ENCODE results near the gene IGFL4. TPM values are rescaled to one million over a fixed set of nuclear protein-coding genes. Genes with fewer than 3 reads are reported as not detected.
A peak's percentile ranks its signal among the peaks of the same experiment; 100 is the strongest.

The IGFL4 gene
- total RNA-seq, 1 experiment from 2014 or later = not detected

GRCh38 chr19:46065486-46066071 lies 24.8 kb upstream of the IGFL4 start:
- DNase-seq (ENCODE audit: low read depth) = peak; percentile 30

- DNase-seq (ENCODE audit: low read depth) = no peak
Measured at GRCh38 chr19:46063201-46063600, 22.4 kb upstream of the IGFL4 start.

- no peak for DNase-seq (ENCODE audit: low read depth)
Measured at GRCh38 chr19:46060012-46060411, 19.2 kb upstream of the IGFL4 start.

- no peak for DNase-seq (ENCODE audit: low read depth)
Measured at GRCh38 chr19:46058778-46059177, 18.0 kb upstream of the IGFL4 start.

- no peak for DNase-seq (ENCODE audit: low read depth)
Measured at GRCh38 chr19:46056536-46056935, 15.7 kb upstream of the IGFL4 start.

GRCh38 chr19:46052896-46053295 lies 12.1 kb upstream of the IGFL4 start:
- no peak for DNase-seq (ENCODE audit: low read depth)

GRCh38 chr19:46049597-46049996 lies 8.8 kb upstream of the IGFL4 start:
- DNase-seq (ENCODE audit: low read depth) = no peak

GRCh38 chr19:46043519-46043918 lies 2.7 kb upstream of the IGFL4 start:
- DNase-seq (ENCODE audit: low read depth) = no peak

- DNase-seq (ENCODE audit: low read depth) = no peak
Measured at GRCh38 chr19:46042252-46042883, 1.6 kb upstream of the IGFL4 start.

GRCh38 chr19:46040125-46040524 lies 677 bp downstream of the IGFL4 start:
- DNase-seq (ENCODE audit: low read depth) = no peak

GRCh38 chr19:46036744-46037128 lies 4.1 kb downstream of the IGFL4 start:
- DNase-seq (ENCODE audit: low read depth) = no peak

GRCh38 chr19:46035986-46036743 lies 4.6 kb downstream of the IGFL4 start:
- DNase-seq (ENCODE audit: low read depth) = no peak

GRCh38 chr19:46035546-46035945 lies 5.3 kb downstream of the IGFL4 start:
- no peak for DNase-seq (ENCODE audit: low read depth)

GRCh38 chr19:46033401-46033800 lies 7.4 kb downstream of the IGFL4 start:
- no peak for DNase-seq (ENCODE audit: low read depth)

- DNase-seq (ENCODE audit: low read depth) = no peak
Measured at GRCh38 chr19:46032597-46033025, 8.2 kb downstream of the IGFL4 start.

- DNase-seq (ENCODE audit: low read depth) = no peak
Measured at GRCh38 chr19:46031781-46032596, 8.8 kb downstream of the IGFL4 start.

GRCh38 chr19:46030812-46031550 lies 9.8 kb downstream of the IGFL4 start:
- no peak for DNase-seq (ENCODE audit: low read depth)

- no peak for DNase-seq (ENCODE audit: low read depth)
Measured at GRCh38 chr19:46025835-46026234, 15.0 kb downstream of the IGFL4 start.

- DNase-seq (ENCODE audit: low read depth) = no peak
Measured at GRCh38 chr19:46023311-46023779, 17.5 kb downstream of the IGFL4 start.

- DNase-seq (ENCODE audit: low read depth) = no peak
Measured at GRCh38 chr19:46022431-46023310, 18.1 kb downstream of the IGFL4 start, which contains the start of gene PGLYRP1. TSS of gene PGLYRP1 (minus strand) at chr19:46023053. CDS start at chr19:46023021, 32 bp downstream.
